ENCODE results near the gene DIPK1B. TPM values are rescaled to one million over a fixed set of nuclear protein-coding genes. Genes with fewer than 3 reads are reported as not detected.

The DIPK1B gene
- total RNA-seq, 1 donor from 2014 or later: 17.1 TPM

- Histone ChIP-seq H3K36me3 (ENCODE audit: control insufficient read depth, insufficient read depth, low read length) (peaks cover 1% of the 10 kb centered on the region), H3K4me3 (ENCODE audit: low read depth, low read length) (no peak overlapping the region), H3K27me3 (ENCODE audit: control insufficient read depth, insufficient read depth, low read length) (no peaks in the 10 kb centered on the region)
- TF ChIP-seq, protein P1, sequence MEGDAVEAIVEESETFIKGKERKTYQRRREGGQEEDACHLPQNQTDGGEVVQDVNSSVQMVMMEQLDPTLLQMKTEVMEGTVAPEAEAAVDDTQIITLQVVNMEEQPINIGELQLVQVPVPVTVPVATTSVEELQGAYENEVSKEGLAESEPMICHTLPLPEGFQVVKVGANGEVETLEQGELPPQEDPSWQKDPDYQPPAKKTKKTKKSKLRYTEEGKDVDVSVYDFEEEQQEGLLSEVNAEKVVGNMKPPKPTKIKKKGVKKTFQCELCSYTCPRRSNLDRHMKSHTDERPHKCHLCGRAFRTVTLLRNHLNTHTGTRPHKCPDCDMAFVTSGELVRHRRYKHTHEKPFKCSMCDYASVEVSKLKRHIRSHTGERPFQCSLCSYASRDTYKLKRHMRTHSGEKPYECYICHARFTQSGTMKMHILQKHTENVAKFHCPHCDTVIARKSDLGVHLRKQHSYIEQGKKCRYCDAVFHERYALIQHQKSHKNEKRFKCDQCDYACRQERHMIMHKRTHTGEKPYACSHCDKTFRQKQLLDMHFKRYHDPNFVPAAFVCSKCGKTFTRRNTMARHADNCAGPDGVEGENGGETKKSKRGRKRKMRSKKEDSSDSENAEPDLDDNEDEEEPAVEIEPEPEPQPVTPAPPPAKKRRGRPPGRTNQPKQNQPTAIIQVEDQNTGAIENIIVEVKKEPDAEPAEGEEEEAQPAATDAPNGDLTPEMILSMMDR (IDR thresholded peaks at IDR 0.05; ENCODE audit: insufficient read depth, low read length, poor library complexity, severe bottlenecking): no peak
- DNase-seq (ENCODE audit: low read depth): no peak
These were observed 27.6 kb upstream of the DIPK1B start for GRCh38 chr9:136684799-136685198.

DNA sequence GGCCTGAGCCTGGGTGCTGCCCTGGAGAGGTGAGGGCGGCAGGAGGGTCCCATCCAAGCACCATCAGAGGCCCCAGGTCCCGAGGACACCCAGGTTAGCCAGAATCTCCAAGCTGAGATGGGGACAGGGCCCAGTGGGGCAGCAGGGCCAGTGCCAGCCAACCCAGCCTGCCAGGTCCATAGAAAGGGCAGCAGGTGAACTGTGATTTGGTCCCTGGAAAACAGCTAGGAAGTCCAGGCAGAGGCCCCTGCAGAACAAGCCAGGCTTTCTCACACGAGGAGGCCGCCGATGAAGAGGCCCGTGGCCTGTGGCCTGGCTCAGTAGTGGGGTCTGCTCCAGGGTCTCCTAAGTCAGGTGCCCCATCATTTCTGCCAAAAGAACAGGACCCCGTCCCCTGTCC is 27.2 kb upstream of the DIPK1B start:
- TF ChIP-seq, protein P1 (IDR thresholded peaks at IDR 0.05; ENCODE audit: insufficient read depth, low read length, poor library complexity, severe bottlenecking): no peak

GRCh38 chr9:136685790-136686533 is 26.4 kb upstream of the DIPK1B start:
- TF ChIP-seq, protein P1 (IDR thresholded peaks at IDR 0.05; ENCODE audit: insufficient read depth, low read length, poor library complexity, severe bottlenecking): no peak
- no peaks in the 10 kb centered on the region for H3K27me3 ChIP-seq (ENCODE audit: control insufficient read depth, insufficient read depth, low read length)
- no peak for DNase-seq (ENCODE audit: low read depth)
- H3K4me3 ChIP-seq (ENCODE audit: low read depth, low read length): peak overlapping the region; percentile 59
- peaks cover 1% of the 10 kb centered on the region for H3K36me3 ChIP-seq (ENCODE audit: control insufficient read depth, insufficient read depth, low read length)

More for the DNA sequence above, 27.2 kb upstream of the DIPK1B start:
- Histone ChIP-seq H3K27me3 (ENCODE audit: control insufficient read depth, insufficient read depth, low read length) (no peaks in the 10 kb centered on the region), H3K36me3 (ENCODE audit: control insufficient read depth, insufficient read depth, low read length) (peaks cover 1% of the 10 kb centered on the region), H3K4me3 (ENCODE audit: low read depth, low read length) (no peak overlapping the region)
- DNase-seq (ENCODE audit: low read depth): no peak

DNA sequence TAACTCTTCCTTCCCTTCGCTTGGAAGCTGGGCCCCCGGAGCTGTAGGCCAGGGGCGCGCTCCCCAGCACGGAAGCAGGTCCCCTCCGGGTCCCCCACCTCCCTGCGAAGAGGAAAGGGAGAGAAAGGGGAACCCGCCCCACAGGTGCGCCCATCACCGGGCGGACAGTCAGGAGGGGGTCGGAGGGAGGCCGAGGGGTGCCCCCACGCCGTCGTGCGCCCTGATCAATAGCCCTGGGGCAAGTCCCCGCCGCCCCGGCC is 25.9 kb upstream of the DIPK1B start:
- no peak for DNase-seq (ENCODE audit: low read depth)
- H3K27me3 ChIP-seq (ENCODE audit: control insufficient read depth, insufficient read depth, low read length): no peaks in the 10 kb centered on the region
- TF ChIP-seq, protein P1 (IDR thresholded peaks at IDR 0.05; ENCODE audit: insufficient read depth, low read length, poor library complexity, severe bottlenecking): no peak
- H3K4me3 ChIP-seq (ENCODE audit: low read depth, low read length): peak overlapping the region; percentile 59
- peaks cover 1% of the 10 kb centered on the region for H3K36me3 ChIP-seq (ENCODE audit: control insufficient read depth, insufficient read depth, low read length)

DNA sequence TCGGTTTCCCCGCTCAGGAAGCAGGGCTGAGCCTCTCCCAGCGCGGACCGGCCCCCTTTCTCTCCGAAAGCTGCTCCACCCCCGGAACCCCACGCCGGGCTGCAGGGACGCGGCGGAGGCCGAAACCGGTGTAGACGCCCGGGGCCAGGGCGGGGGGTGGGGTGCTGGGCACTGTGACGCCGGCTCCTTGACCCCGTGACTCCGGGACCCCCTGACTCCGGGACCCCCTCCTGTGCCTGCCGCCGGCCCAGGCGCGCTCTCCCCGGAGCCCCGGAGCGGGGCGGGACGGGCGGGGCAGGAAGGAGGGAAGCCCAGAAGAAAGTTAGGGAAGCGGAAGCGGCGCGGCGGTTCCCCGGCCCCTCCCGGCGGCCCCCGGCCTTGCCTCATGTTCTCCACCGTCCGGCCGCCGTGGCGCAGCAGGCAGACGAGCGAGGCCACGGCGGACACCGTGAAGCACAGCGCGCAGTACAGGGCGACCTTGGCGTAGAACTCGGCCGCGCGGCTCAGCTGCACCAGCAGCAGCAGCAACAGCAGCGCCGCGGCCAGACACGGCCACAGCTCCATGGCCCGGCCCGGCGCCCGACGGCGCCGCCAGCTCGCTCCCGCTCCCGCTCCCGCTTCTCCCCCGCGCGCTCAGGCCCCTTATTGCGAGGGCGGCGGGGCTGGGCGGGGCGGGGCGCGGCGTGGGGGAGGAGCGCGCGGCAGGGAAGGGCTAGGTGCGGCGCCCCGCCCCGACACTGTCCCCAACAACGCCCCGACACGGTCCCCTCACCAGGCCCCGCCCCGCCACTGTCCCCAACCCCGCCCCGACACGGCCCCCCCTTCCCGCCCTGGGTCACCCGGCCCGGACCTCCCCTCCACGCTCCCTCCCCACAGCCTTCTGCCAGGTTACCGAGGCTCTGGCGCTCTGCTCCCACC is 25.3 kb upstream of the DIPK1B start, which contains the start of gene AGPAT2:
Gene AGPAT2, minus strand, starts transcription at position 664 of the 918 bp plus-strand sequence. Its CDS starts 100 bp downstream, at position 564.
- H3K27me3 ChIP-seq (ENCODE audit: control insufficient read depth, insufficient read depth, low read length): no peaks in the 10 kb centered on the region
- H3K4me3 ChIP-seq (ENCODE audit: low read depth, low read length): peak within 1 kb of the TSS; percentile 59
- DNase-seq (ENCODE audit: low read depth): no peak
- peaks cover 1% of the 10 kb centered on the region for H3K36me3 ChIP-seq (ENCODE audit: control insufficient read depth, insufficient read depth, low read length)
- TF ChIP-seq, protein P1 (IDR thresholded peaks at IDR 0.05; ENCODE audit: insufficient read depth, low read length, poor library complexity, severe bottlenecking): no peak
